GM18858 (cell line): ENCODE data around the gene LIN9.
A peak's percentile ranks its signal among the peaks of the same experiment; 100 is the strongest.
"Not testable (repeated sequence)": the region's sequence is repeated elsewhere in the genome, so short reads cannot be mapped to it uniquely, and the experiment has no call there.

Source experiments
- ATAC-seq: cut with Tn5 transposase; IDR thresholded peaks from one replicate; pipeline ENCODE4 v1.9.1; 2021; ENCODE audit not compliant: unreplicated experiment

Gene LIN9

GRCh38 chr1:226216056-226216455 lies 92.9 kb downstream of the LIN9 start:
- no peak for ATAC-seq

GRCh38 chr1:226215239-226215638 lies 93.7 kb downstream of the LIN9 start:
- ATAC-seq = no peak

- ATAC-seq = no peak
Measured at GRCh38 chr1:226212545-226212944, 96.4 kb downstream of the LIN9 start.

GRCh38 chr1:226211181-226211821 lies 97.7 kb downstream of the LIN9 start:
- no peak for ATAC-seq

- ATAC-seq = no peak
Measured at GRCh38 chr1:226210571-226211176, 98.3 kb downstream of the LIN9 start.

- ATAC-seq = no peak
Measured at GRCh38 chr1:226209307-226210059, 99.5 kb downstream of the LIN9 start.

- ATAC-seq = no peak
Measured at GRCh38 chr1:226207048-226207447, 101.9 kb downstream of the LIN9 start.

GRCh38 chr1:226204198-226204597 lies 104.8 kb downstream of the LIN9 start:
- ATAC-seq = no peak

GRCh38 chr1:226203655-226204054 lies 105.3 kb downstream of the LIN9 start:
- ATAC-seq = no peak

- no peak for ATAC-seq
Measured at GRCh38 chr1:226203240-226203639, 105.7 kb downstream of the LIN9 start.

GRCh38 chr1:226202666-226203065 lies 106.3 kb downstream of the LIN9 start:
- ATAC-seq = not testable (repeated sequence)

GRCh38 chr1:226202246-226202645 lies 106.7 kb downstream of the LIN9 start:
- no peak for ATAC-seq

- ATAC-seq = no peak
Measured at GRCh38 chr1:226201029-226201593, 107.9 kb downstream of the LIN9 start.

GRCh38 chr1:226199971-226200370 lies 109.0 kb downstream of the LIN9 start:
- ATAC-seq = no peak

GRCh38 chr1:226195144-226195543 lies 113.8 kb downstream of the LIN9 start:
- no peak for ATAC-seq

- ATAC-seq = no peak
Measured at GRCh38 chr1:226187380-226187779, 121.6 kb downstream of the LIN9 start.

- ATAC-seq = no peak
Measured at GRCh38 chr1:226187019-226187322, 122.0 kb downstream of the LIN9 start.

GRCh38 chr1:226186124-226187018 lies 122.6 kb downstream of the LIN9 start, which contains the start of gene ACBD3:
Gene ACBD3, minus strand, starts transcription at chr1:226186741. Its CDS starts 66 bp downstream, at chr1:226186675.
- peak; percentile 88 for ATAC-seq

GRCh38 chr1:226185141-226186036 lies 123.6 kb downstream of the LIN9 start:
- ATAC-seq = no peak
